Effector memory CD8-positive, alpha-beta T cell (primary cell): ENCODE measurements around the gene PCID2.

ENCODE experiments used
- ATAC-seq: fragments of 150-1000 bp; cut with Tn5 transposase; replicated peaks from 2 replicates; pipeline ENCODE4 v1.10.0; 2021; ENCODE audit warnings: mild to moderate bottlenecking, moderate library complexity
- DNase-seq, 3 experiments: peaks; one replicate each; pipeline ENCODE4 v3.0.0; 2021
- H3K27ac Mint-ChIP-seq, 2 donors: one replicate each; pipeline ENCODE4 v1.8.0; 2022; ENCODE audit warnings: mild to moderate bottlenecking in 2 of 2, mixed read lengths in 2 of 2, moderate library complexity in 2 of 2
- H3K27me3 Mint-ChIP-seq, 2 donors: one replicate each; pipeline ENCODE4 v1.8.0; 2022; ENCODE audit warnings: mixed read lengths in 2 of 2
- H3K36me3 Mint-ChIP-seq: one replicate; pipeline ENCODE4 v1.8.0; 2022; ENCODE audit warnings: mild to moderate bottlenecking, moderate library complexity, mixed read lengths; ENCODE audit not compliant: insufficient read depth
- H3K4me1 Mint-ChIP-seq, 2 donors: one replicate each; pipeline ENCODE4 v1.8.0; 2022; ENCODE audit warnings: low read depth in 2 of 2, mixed read lengths in 2 of 2
- H3K4me3 Mint-ChIP-seq, 2 donors: one replicate each; pipeline ENCODE4 v1.8.0; 2022; ENCODE audit warnings: mild to moderate bottlenecking in 2 of 2, mixed read lengths in 2 of 2, moderate library complexity in 2 of 2
- H3K9me3 Mint-ChIP-seq, 2 donors: one replicate each; pipeline ENCODE4 v1.8.0; 2022; ENCODE audit warnings: mixed read lengths in 2 of 2

The PCID2 gene

GRCh38 chr13:113209759-113210421 lies 1.4 kb upstream of the PCID2 start:
- ATAC-seq (peak; percentile 71), DNase-seq (peak; percentile 67 to 74 (median 73))
- Mint-ChIP-seq H3K4me3 (peak overlapping the region; percentile 66 to 78), H3K36me3 (peaks cover 28% of the 10 kb centered on the region), H3K4me1 (peaks cover 37 to 50% of the 10 kb centered on the region in 2 donors), H3K9me3 (no peaks in the 10 kb centered on the region), H3K27ac (peak overlapping the region; percentile 10 to 83), H3K27me3 (no peaks in the 10 kb centered on the region)

GRCh38 chr13:113209336-113209758 lies 878 bp upstream of the PCID2 start, which contains the start of gene CUL4A:
CUL4A (plus strand) TSS chr13:113209613; CDS start chr13:113209628, 15 bp downstream.
- peak within 1 kb of the TSS; percentile 79 to 85 for H3K4me3 Mint-ChIP-seq
- peak within 1 kb of the TSS; percentile 91 to 96 for H3K27ac Mint-ChIP-seq
- H3K9me3 Mint-ChIP-seq, result no peaks in the 10 kb centered on the region
- peaks cover 28% of the 10 kb centered on the region for H3K36me3 Mint-ChIP-seq
- DNase-seq (peak in 2 of 3 experiments; percentile 46 to 50), ATAC-seq (peak; percentile 51)
- H3K27me3 Mint-ChIP-seq, result no peaks in the 10 kb centered on the region
- peaks cover 40 to 50% of the 10 kb centered on the region in 2 donors for H3K4me1 Mint-ChIP-seq

- Mint-ChIP-seq H3K36me3 (peaks cover 32% of the 10 kb centered on the region), H3K27ac (peak overlapping the region; percentile 91 to 96), H3K9me3 (no peaks in the 10 kb centered on the region), H3K4me3 (peak overlapping the region; percentile 79 to 85), H3K4me1 (peaks cover 48 to 58% of the 10 kb centered on the region in 2 donors), H3K27me3 (no peaks in the 10 kb centered on the region)
- no peak for DNase-seq
- ATAC-seq, result peak; percentile 4
Measured at GRCh38 chr13:113207890-113208420, 514 bp downstream of the PCID2 start.

GRCh38 chr13:113207460-113207859 lies 1.0 kb downstream of the PCID2 start:
- H3K9me3 Mint-ChIP-seq, result no peaks in the 10 kb centered on the region

DNA sequence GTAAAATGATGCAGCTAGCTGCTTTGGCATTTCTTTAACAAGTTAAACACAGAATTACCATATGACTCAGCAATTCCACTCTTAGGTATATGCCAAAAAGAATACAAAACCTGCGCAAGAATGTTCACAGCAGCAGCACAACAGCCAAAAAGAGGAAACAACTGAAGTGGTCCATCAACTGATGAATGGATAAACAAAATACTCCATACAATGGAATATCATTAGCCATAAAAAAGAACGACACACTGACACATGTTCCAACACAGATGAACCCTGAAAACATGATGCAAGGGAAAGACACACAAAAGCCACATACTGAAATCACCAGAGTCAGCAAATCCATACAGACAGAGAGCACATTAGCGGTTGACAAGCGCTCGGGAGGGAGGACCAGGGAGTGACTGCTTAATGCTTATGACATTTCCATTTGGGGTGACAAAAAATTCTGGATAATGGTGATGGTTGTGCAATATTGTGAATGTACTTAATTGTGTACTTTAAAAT lies 3.0 kb downstream of the PCID2 start:
- Mint-ChIP-seq H3K27me3 (no peaks in the 10 kb centered on the region), H3K27ac (peak overlapping the region; percentile 65 to 96), H3K36me3 (peaks cover 23% of the 10 kb centered on the region), H3K4me3 (peak overlapping the region in 1 of 2 donors; percentile 1), H3K4me1 (peaks cover 49 to 56% of the 10 kb centered on the region in 2 donors), H3K9me3 (no peaks in the 10 kb centered on the region)
- ATAC-seq (no peak), DNase-seq (no peak)

More at GRCh38 chr13:113207460-113207859, 1.0 kb downstream of the PCID2 start:
- ATAC-seq (no peak), DNase-seq (no peak)
- Mint-ChIP-seq H3K4me1 (peaks cover 52 to 61% of the 10 kb centered on the region in 2 donors), H3K27ac (peak overlapping the region; percentile 91 to 96), H3K27me3 (no peaks in the 10 kb centered on the region), H3K36me3 (peaks cover 29% of the 10 kb centered on the region), H3K4me3 (peak overlapping the region; percentile 79 to 85)

DNA sequence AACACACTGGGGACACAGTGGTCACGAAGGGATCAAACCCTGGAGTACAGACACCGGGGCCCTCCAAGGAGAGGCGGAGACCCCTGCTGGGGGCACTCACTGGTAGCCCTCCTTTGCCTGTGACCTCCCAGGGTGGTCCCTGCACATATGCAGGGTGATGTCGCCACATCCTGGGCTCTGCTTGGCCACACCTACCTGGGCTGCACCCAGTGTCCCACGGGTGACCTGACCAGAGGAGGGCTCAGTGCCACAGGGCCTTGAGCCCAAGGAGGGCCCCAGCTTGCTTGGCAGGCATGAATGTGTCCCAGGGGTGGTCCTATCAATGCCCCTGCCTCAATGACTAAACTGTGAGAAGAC lies 4.1 kb downstream of the PCID2 start:
- Mint-ChIP-seq H3K4me1 (peaks cover 49 to 56% of the 10 kb centered on the region in 2 donors), H3K27ac (no peak overlapping the region), H3K36me3 (peaks cover 26% of the 10 kb centered on the region), H3K4me3 (no peak overlapping the region), H3K9me3 (no peaks in the 10 kb centered on the region), H3K27me3 (no peaks in the 10 kb centered on the region)
- DNase-seq (no peak), ATAC-seq (no peak)

DNA sequence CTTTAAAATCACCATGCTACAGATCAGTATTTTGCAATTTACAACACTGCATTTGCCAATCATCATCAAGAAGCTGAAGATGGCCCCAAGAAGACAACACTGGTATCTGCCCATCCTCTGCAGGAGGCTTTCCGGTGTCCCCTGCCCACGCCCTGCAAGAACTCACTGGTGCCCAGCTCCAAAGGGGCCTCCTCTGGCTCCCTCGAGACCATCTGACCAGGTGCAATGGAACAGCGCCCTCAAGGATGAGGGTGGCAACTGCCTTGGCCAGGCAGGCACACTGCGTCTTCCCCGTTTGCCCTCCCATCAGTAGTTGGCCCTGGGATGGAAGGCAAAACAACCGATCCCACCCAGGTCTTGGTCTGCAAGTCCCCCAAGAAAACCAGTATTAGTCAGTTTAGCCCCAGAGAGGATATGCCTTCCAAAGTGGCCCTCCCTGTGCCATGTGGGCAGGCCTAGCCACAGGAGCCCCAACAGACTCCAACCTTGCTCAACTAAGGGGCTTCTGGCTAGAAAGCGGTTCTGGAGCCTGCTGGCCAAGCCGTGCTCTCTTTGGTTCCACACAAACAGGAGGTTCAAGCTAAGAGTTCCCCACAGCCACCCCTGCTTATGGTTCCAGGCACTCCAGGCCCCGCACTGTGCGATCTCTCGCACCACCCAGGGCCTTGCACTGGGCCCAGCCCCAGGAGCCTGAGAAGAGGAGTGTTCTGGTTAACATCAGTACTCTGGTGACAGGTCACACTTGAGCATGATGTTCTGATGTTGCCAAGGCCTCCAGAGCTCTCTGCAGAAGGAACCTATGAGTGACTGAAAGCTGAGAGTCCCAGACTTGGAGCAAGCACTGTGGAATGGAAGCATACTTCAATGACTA lies 4.7 kb downstream of the PCID2 start:
- Mint-ChIP-seq H3K27me3 (no peaks in the 10 kb centered on the region), H3K27ac (no peak overlapping the region), H3K36me3 (peaks cover 33% of the 10 kb centered on the region), H3K4me3 (no peak overlapping the region), H3K4me1 (peaks cover 49 to 56% of the 10 kb centered on the region in 2 donors), H3K9me3 (no peaks in the 10 kb centered on the region)
- DNase-seq (no peak), ATAC-seq (no peak)

GRCh38 chr13:113202912-113203311 lies 5.6 kb downstream of the PCID2 start:
- Mint-ChIP-seq H3K27me3 (no peaks in the 10 kb centered on the region), H3K36me3 (peaks cover 38% of the 10 kb centered on the region), H3K9me3 (no peaks in the 10 kb centered on the region), H3K4me3 (no peak overlapping the region), H3K27ac (peak overlapping the region; percentile 23 to 26), H3K4me1 (peaks cover 49 to 54% of the 10 kb centered on the region in 2 donors)
- no peak for ATAC-seq
- DNase-seq, result no peak

GRCh38 chr13:113201815-113202214 lies 6.7 kb downstream of the PCID2 start:
- H3K27ac Mint-ChIP-seq, result peak overlapping the region in 1 of 2 donors; percentile 21
- no peak overlapping the region for H3K4me3 Mint-ChIP-seq
- no peak for DNase-seq
- H3K9me3 Mint-ChIP-seq, result no peaks in the 10 kb centered on the region
- no peaks in the 10 kb centered on the region for H3K27me3 Mint-ChIP-seq
- peaks cover 42% of the 10 kb centered on the region for H3K36me3 Mint-ChIP-seq
- peaks cover 42 to 43% of the 10 kb centered on the region in 2 donors for H3K4me1 Mint-ChIP-seq
- ATAC-seq, result no peak

- H3K9me3 Mint-ChIP-seq, result no peaks in the 10 kb centered on the region
- DNase-seq (no peak), ATAC-seq (no peak)
- no peaks in the 10 kb centered on the region for H3K27me3 Mint-ChIP-seq
- H3K36me3 Mint-ChIP-seq, result peaks cover 67% of the 10 kb centered on the region
- no peak overlapping the region for H3K27ac Mint-ChIP-seq
- peaks cover 7 to 8% of the 10 kb centered on the region in 2 donors for H3K4me1 Mint-ChIP-seq
- no peak overlapping the region for H3K4me3 Mint-ChIP-seq
Measured at GRCh38 chr13:113196970-113197737, 11.3 kb downstream of the PCID2 start.

DNA sequence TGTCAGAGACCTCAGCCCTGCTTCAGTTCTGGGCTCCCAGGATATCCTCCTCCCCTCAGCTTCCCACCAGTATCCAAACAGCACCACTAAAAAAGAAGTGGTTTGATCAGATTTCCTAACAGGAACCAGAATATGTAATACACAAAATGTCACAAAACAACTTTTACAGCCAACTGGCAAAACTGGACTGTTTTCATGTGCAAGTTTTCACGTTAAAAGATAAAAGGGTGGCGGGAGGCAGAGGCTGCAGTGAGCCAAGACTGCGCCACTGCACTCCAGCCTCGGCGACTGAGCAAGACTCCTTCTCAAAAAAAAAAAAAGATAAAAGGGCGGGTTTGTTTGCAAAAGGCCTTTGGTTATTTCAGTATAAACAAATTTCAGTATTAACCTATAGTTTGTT lies 13.1 kb downstream of the PCID2 start:
- no peak for DNase-seq
- Mint-ChIP-seq H3K9me3 (no peaks in the 10 kb centered on the region), H3K27me3 (no peaks in the 10 kb centered on the region), H3K4me3 (no peak overlapping the region), H3K27ac (no peak overlapping the region), H3K4me1 (peaks cover 0 to 1% of the 10 kb centered on the region in 2 donors), H3K36me3 (peaks cover 65% of the 10 kb centered on the region)
- no peak for ATAC-seq

DNA sequence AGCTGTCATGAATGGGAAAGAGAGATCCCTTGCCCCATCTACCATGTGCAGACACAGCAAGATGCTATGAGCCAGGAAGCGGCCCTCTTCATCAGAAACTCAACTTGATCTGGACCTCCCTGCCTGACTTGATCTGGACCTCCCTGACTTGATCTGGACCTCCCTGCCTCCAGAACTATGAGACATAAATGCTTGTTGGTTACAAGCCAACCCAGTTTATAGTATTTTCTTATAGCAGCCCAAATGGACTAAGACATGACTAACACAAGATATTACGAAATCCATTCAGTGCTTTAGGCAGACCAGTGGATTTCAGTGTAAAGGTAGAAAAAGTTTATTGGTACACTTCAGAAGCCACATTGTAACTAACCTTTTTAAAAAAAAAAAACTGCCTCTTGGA lies 15.6 kb downstream of the PCID2 start:
- H3K36me3 Mint-ChIP-seq, result peaks cover 52% of the 10 kb centered on the region
- H3K9me3 Mint-ChIP-seq, result no peaks in the 10 kb centered on the region
- H3K27ac Mint-ChIP-seq, result no peak overlapping the region
- DNase-seq, result no peak
- no peak for ATAC-seq
- H3K27me3 Mint-ChIP-seq, result no peaks in the 10 kb centered on the region
- peaks cover 4 to 11% of the 10 kb centered on the region in 2 donors for H3K4me1 Mint-ChIP-seq
- H3K4me3 Mint-ChIP-seq, result no peak overlapping the region

- Mint-ChIP-seq H3K36me3 (peaks cover 46% of the 10 kb centered on the region), H3K9me3 (no peaks in the 10 kb centered on the region), H3K27me3 (no peaks in the 10 kb centered on the region), H3K27ac (no peak overlapping the region), H3K4me3 (no peak overlapping the region), H3K4me1 (peaks cover 9 to 14% of the 10 kb centered on the region in 2 donors)
- no peak for DNase-seq
- no peak for ATAC-seq
Measured at GRCh38 chr13:113192279-113192678, 16.2 kb downstream of the PCID2 start.
